ENCODE data around the gene CLIP2. TPM values are rescaled to one million over a fixed set of nuclear protein-coding genes. Genes with fewer than 3 reads are reported as not detected.

The CLIP2 gene
- total and polyA plus RNA-seq, 2 of the 4 experiments (the other 2 are of a cell fraction) = 18.1 to 20.7 TPM

DNA sequence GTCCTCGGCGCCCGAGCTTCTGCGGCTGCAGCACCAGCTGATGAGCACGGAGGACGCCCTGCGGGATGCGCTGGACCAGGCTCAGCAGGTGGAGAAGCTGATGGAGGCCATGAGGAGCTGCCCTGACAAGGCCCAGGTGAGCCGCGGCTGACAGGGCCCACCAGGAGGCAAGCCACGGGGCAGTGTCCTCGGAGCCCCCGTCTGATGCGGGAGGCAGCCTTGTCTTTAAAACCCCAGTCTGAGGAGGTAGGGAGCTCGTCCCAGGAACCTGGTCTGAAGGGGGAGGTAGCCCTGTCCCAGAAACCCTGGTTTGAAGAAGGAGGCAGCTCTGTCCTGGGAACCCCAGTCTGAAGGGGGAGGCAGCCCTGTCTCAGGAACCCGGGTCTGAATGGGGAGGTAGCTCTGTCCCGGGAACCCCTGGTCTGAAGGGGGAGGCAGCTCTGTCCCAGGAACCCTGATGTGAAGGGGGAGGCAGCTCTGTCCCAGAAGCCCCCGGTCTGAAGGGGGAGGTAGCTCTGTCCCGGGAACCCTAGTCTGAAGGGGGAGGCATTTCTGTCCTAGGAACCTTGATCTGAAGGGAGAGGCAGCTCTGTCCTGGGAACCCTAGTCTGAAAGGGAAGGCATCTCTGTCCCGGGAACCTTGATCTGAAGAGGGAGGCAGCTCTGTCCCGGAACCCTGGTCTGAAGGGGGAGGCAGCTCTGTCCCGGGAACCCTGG lies 111.4 kb downstream of the CLIP2 start:
- ATAC-seq (ENCODE audit: low read depth) (no peak; the same call in 1 of the 2 replicates), DNase-seq (no peak)
- H3K56ac ChIP-seq (ENCODE audit: extremely low read depth, insufficient read depth, low read length) = no peak overlapping the region
- POLR2A ChIA-PET (ENCODE audit: unreplicated experiment) = interaction anchor here (0.6 to 1.4 kb wide), 2 partner anchors 115 to 194 kb away, joined by 4 to 14 read pairs; no protein-coding TSS in a partner anchor
- H2BK15ac ChIP-seq (ENCODE audit: low read depth, low read length) = no peak overlapping the region
- H3K4ac ChIP-seq (ENCODE audit: low read depth, low read length) = no peak overlapping the region
- H2AK9ac ChIP-seq (replicated peaks; ENCODE audit: low read depth, low read length, poor library complexity) = no peak overlapping the region
- H3K36me3 ChIP-seq (ENCODE audit: control insufficient read depth, insufficient read depth, low read length) = peaks cover 64% of the 10 kb centered on the region
- no peaks in the 10 kb centered on the region for H3K27me3 ChIP-seq (ENCODE audit: control insufficient read depth, insufficient read depth, low read length)
- H3K9me3 ChIP-seq (ENCODE audit: control insufficient read depth, insufficient read depth, low read length) = no peaks in the 10 kb centered on the region
- WGBS, 2 experiments (ENCODE audit: extremely low coverage in 2 of 2, insufficient read length in 1 of 2) = 94% methylated on average over 12 of the region's 22 CpGs; no CpG with 5 or more reads in 1 of the 2 experiments
- H2AK5ac ChIP-seq (ENCODE audit: low read depth, low read length) = no peak overlapping the region
- H3K9me1 ChIP-seq (ENCODE audit: insufficient read depth, low read length) = no peaks in the 10 kb centered on the region
- TF ChIP-seq RAD21 (IDR thresholded peaks at IDR 0.05; ENCODE audit: low read length) (no peak), SMC3 (IDR thresholded peaks at IDR 0.05; ENCODE audit: low read depth, low read length) (no peak), FOS (IDR thresholded peaks at IDR 0.05; ENCODE audit: low read depth, low read length) (no peak), CEBPB (IDR thresholded peaks at IDR 0.05; ENCODE audit: low read depth, low read length) (no peak), CHD1 (IDR thresholded peaks at IDR 0.05; ENCODE audit: low read depth, low read length) (no peak), RFX5 (IDR thresholded peaks at IDR 0.05; ENCODE audit: low read depth, low read length) (no peak), MAZ (IDR thresholded peaks at IDR 0.05; ENCODE audit: borderline replicate concordance, low read depth, low read length) (no peak)
- TF ChIP-seq, protein P1, sequence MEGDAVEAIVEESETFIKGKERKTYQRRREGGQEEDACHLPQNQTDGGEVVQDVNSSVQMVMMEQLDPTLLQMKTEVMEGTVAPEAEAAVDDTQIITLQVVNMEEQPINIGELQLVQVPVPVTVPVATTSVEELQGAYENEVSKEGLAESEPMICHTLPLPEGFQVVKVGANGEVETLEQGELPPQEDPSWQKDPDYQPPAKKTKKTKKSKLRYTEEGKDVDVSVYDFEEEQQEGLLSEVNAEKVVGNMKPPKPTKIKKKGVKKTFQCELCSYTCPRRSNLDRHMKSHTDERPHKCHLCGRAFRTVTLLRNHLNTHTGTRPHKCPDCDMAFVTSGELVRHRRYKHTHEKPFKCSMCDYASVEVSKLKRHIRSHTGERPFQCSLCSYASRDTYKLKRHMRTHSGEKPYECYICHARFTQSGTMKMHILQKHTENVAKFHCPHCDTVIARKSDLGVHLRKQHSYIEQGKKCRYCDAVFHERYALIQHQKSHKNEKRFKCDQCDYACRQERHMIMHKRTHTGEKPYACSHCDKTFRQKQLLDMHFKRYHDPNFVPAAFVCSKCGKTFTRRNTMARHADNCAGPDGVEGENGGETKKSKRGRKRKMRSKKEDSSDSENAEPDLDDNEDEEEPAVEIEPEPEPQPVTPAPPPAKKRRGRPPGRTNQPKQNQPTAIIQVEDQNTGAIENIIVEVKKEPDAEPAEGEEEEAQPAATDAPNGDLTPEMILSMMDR (conservative IDR thresholded peaks at IDR 0.05; ENCODE audit: low read depth, low read length) = no peak
- TF ChIP-seq, protein P2, sequence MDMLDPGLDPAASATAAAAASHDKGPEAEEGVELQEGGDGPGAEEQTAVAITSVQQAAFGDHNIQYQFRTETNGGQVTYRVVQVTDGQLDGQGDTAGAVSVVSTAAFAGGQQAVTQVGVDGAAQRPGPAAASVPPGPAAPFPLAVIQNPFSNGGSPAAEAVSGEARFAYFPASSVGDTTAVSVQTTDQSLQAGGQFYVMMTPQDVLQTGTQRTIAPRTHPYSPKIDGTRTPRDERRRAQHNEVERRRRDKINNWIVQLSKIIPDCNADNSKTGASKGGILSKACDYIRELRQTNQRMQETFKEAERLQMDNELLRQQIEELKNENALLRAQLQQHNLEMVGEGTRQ (IDR thresholded peaks at IDR 0.05; ENCODE audit: low read depth, low read length) = no peak
- peaks cover 4 to 13% of the 10 kb centered on the region in 2 experiments for H3K79me1 ChIP-seq (ENCODE audit: low read depth in 1 of 2, low read length in 2 of 2)
- H3K18ac ChIP-seq (ENCODE audit: low read depth, low read length) = no peak overlapping the region
- H2BK20ac ChIP-seq (ENCODE audit: low read depth, low read length) = no peak overlapping the region
- no peaks in the 10 kb centered on the region for H3K4me1 ChIP-seq (ENCODE audit: control insufficient read depth, insufficient read depth, low read length)
- no peak overlapping the region for H3K4me2 ChIP-seq (ENCODE audit: low read depth, low read length)
- dilution Hi-C loops (cut with HindIII; ENCODE audit: low sequenced_read_pairs, unreplicated experiment) (no loop called here), in situ Hi-C loops (cut with MboI; ENCODE audit: low sequenced_read_pairs) (loop anchor here (5.0 kb wide), 1 partner anchor 193 kb away; no protein-coding TSS in a partner anchor), intact Hi-C loops (cut with micrococcal nuclease) (loop anchor here (1.0 to 2.0 kb wide), 3 partner anchors 194 to 534 kb away; no protein-coding TSS in a partner anchor)
- H2AFZ ChIP-seq (replicated peaks; ENCODE audit: low read length, poor library complexity) = no peak overlapping the region
- H4K91ac ChIP-seq (ENCODE audit: insufficient read depth, low read depth, low read length) = no peak overlapping the region
- H3K23ac ChIP-seq (ENCODE audit: low read depth, low read length) = no peak overlapping the region
- BruUV-seq (replicated peaks) = no TSS peak
- H4K20me1 ChIP-seq (ENCODE audit: insufficient read depth, low read length) = peaks cover 12% of the 10 kb centered on the region; the same call in 1 of the 2 replicates
- no peak overlapping the region for H2BK5ac ChIP-seq (ENCODE audit: low read depth, low read length, poor library complexity, severe bottlenecking)
- H3K9ac ChIP-seq (ENCODE audit: low read depth, low read length) = no peak overlapping the region
- no peak overlapping the region for H3K27ac ChIP-seq (ENCODE audit: insufficient read depth, low read length)
- H3K4me3 ChIP-seq (ENCODE audit: insufficient read depth, low read depth, low read length) = no peak overlapping the region
- CTCF ChIA-PET = interaction anchor here (0.6 to 2.7 kb wide), 7 partner anchors 12 to 194 kb away, joined by 3 to 20 read pairs (median 3); partner anchors contain the start of gene LAT2
- no peak overlapping the region for H2BK120ac ChIP-seq (ENCODE audit: low read depth, low read length)
- no peak overlapping the region for H3K14ac ChIP-seq (replicated peaks; ENCODE audit: low read depth, low read length)
- no peak overlapping the region for H4K5ac ChIP-seq (ENCODE audit: low read depth, low read length)
- no peak overlapping the region for H4K8ac ChIP-seq (ENCODE audit: low read depth in 2 of 2, low read length in 2 of 2)
